ENCODE results near the gene MTNR1B. TPM values are rescaled to one million over a fixed set of nuclear protein-coding genes. Genes with fewer than 3 reads are reported as not detected.

Gene MTNR1B
- polyA plus RNA-seq, 12 donors: 0.11 TPM; not detected in 11

Other genes with a start within 250 kb of the MTNR1B start
- 10 to 100 TPM in 5 of 12 donors, 1 to 10 TPM in 6, not detected in 1; 5.7 to 12.2 (median 9.4) TPM for gene SLC36A4, start 228.3 kb downstream of the MTNR1B start, polyA plus RNA-seq (ENCODE audit: insufficient read length in 12 of 12)